Esophagus muscularis mucosa (tissue), 4 donors: ENCODE results near the gene TBC1D9.

Experiments used
- EP300 ChIP-seq: sonication (generic); formaldehyde crosslinking; IDR thresholded peaks from one replicate; pipeline ENCODE4 v1.6.1; 2017; ENCODE audit warnings: antibody characterized with exemption
- POLR2A ChIP-seq: fragments of 450-650 bp; IDR thresholded peaks from one replicate; pipeline ENCODE4 v1.6.1; 2017; ENCODE audit warnings: antibody characterized with exemption, moderate library complexity, mild to moderate bottlenecking, low read depth
- TF ChIP-seq, protein P1 (sequence below), 3 experiments: fragments of 200-600 bp in 2 of 3; fragments of 450-650 bp in 1 of 3; sonication (generic) in 2 of 3; IDR thresholded peaks; one replicate each; pipeline ENCODE4 v1.5.1; 2017 to 2019; ENCODE audit warnings: antibody characterized with exemption in 3 of 3, mild to moderate bottlenecking in 2 of 3, moderate library complexity in 1 of 3

DNA sequence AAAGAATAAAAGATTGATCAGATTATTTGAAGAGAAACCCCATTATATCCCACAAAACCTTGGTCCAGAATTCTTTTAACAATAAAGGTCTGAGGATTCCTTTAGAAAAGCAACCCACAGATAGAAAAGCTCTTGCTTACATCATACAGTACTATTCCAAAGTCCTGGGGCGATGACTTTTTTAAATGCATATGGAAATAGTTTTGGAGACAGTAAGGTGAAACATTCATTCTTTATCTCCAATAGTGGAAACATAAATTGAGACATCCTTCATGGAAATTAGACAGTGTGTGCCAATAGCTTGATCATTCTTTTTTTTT is 101.7 kb downstream of the TBC1D9 start:
- TF ChIP-seq, protein P1, sequence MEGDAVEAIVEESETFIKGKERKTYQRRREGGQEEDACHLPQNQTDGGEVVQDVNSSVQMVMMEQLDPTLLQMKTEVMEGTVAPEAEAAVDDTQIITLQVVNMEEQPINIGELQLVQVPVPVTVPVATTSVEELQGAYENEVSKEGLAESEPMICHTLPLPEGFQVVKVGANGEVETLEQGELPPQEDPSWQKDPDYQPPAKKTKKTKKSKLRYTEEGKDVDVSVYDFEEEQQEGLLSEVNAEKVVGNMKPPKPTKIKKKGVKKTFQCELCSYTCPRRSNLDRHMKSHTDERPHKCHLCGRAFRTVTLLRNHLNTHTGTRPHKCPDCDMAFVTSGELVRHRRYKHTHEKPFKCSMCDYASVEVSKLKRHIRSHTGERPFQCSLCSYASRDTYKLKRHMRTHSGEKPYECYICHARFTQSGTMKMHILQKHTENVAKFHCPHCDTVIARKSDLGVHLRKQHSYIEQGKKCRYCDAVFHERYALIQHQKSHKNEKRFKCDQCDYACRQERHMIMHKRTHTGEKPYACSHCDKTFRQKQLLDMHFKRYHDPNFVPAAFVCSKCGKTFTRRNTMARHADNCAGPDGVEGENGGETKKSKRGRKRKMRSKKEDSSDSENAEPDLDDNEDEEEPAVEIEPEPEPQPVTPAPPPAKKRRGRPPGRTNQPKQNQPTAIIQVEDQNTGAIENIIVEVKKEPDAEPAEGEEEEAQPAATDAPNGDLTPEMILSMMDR (IDR thresholded peaks at IDR 0.05), result no peak
- TF ChIP-seq POLR2A, result no peak
- no peak for TF ChIP-seq EP300
